Mesenchymal stem cell (in vitro differentiated cells and primary cell): ENCODE measurements around the gene SPAG17.
A peak's percentile ranks its signal among the peaks of the same experiment; 100 is the strongest.

Source experiments
- DNase-seq: peaks from one replicate; pipeline ENCODE4 v3.0.0-alpha.2; 2013
- H2AFZ ChIP-seq: one replicate; pipeline ENCODE4 v1.6.1; 2013; ENCODE audit warnings: low read depth, mild to moderate bottlenecking, control low read depth, inconsistent platforms, low read length, moderate library complexity
- H2AK5ac ChIP-seq: 2 replicates; pipeline ENCODE4 v1.6.1; 2013; ENCODE audit warnings: low read length, moderate library complexity, mild to moderate bottlenecking, inconsistent platforms; ENCODE audit not compliant: severe bottlenecking
- H2BK120ac ChIP-seq: one replicate; pipeline ENCODE4 v1.6.1; 2013; ENCODE audit warnings: low read depth, mild to moderate bottlenecking, inconsistent platforms, low read length, moderate library complexity
- H2BK12ac ChIP-seq, 2 experiments: one replicate each; pipeline ENCODE4 v1.6.1; 2013; ENCODE audit warnings: inconsistent platforms in 2 of 2, low read length in 2 of 2, mild to moderate bottlenecking in 2 of 2, moderate library complexity in 2 of 2, control low read depth in 1 of 2
- H2BK15ac ChIP-seq: one replicate; pipeline ENCODE4 v1.6.1; 2013; ENCODE audit warnings: mild to moderate bottlenecking, low read depth, inconsistent platforms; ENCODE audit not compliant: poor library complexity, severe bottlenecking
- H2BK5ac ChIP-seq: 2 replicates; pipeline ENCODE4 v1.6.1; 2013; ENCODE audit warnings: low read depth, mild to moderate bottlenecking, low read length, control low read depth, inconsistent platforms; ENCODE audit not compliant: poor library complexity, severe bottlenecking
- H3K14ac ChIP-seq, 2 experiments: one replicate each; pipeline ENCODE4 v1.6.1; 2013; ENCODE audit warnings: inconsistent platforms in 2 of 2, low read length in 2 of 2, control low read depth in 1 of 2, mild to moderate bottlenecking in 1 of 2, moderate library complexity in 1 of 2
- H3K18ac ChIP-seq, 2 experiments: one replicate each; pipeline ENCODE4 v1.6.1; 2013; ENCODE audit warnings: inconsistent platforms in 2 of 2, low read length in 2 of 2, control low read depth in 1 of 2, low read depth in 1 of 2, mild to moderate bottlenecking in 1 of 2
- H3K23ac ChIP-seq, 2 experiments: one replicate each; pipeline ENCODE4 v1.6.1; 2013; ENCODE audit warnings: inconsistent platforms in 2 of 2, low read length in 2 of 2, mild to moderate bottlenecking in 2 of 2, moderate library complexity in 2 of 2, control low read depth in 1 of 2
- H3K27ac ChIP-seq: 2 replicates; pipeline ENCODE4 v1.5.1; 2013; ENCODE audit warnings: mild to moderate bottlenecking, moderate library complexity, low read length, control low read depth, inconsistent platforms; ENCODE audit not compliant: poor library complexity, severe bottlenecking
- H3K27me3 ChIP-seq, 2 experiments: 2 replicates each; pipeline versions ENCODE4 v1.6.1 to v1.7.0; 2013; ENCODE audit warnings: low read length in 2 of 2, mild to moderate bottlenecking in 2 of 2, moderate library complexity in 2 of 2, control low read depth in 1 of 2, inconsistent platforms in 1 of 2; ENCODE audit not compliant: control insufficient read depth in 1 of 2, insufficient read depth in 1 of 2
- H3K36me3 ChIP-seq, 2 experiments: 2 replicates each; pipeline versions ENCODE4 v1.6.1 to v1.7.0; 2013; ENCODE audit warnings: low read length in 2 of 2, control low read depth in 1 of 2, inconsistent platforms in 1 of 2, low read depth in 1 of 2, mild to moderate bottlenecking in 1 of 2; ENCODE audit not compliant: insufficient read depth in 2 of 2, control insufficient read depth in 1 of 2
- H3K4ac ChIP-seq, 2 experiments: one replicate each; pipeline ENCODE4 v1.6.1; 2013; ENCODE audit warnings: inconsistent platforms in 2 of 2, low read length in 2 of 2, mild to moderate bottlenecking in 2 of 2, moderate library complexity in 2 of 2, control low read depth in 1 of 2, low read depth in 1 of 2
- H3K4me1 ChIP-seq: 2 replicates; pipeline ENCODE4 v1.6.1; 2013; ENCODE audit warnings: low read depth, low read length, control low read depth; ENCODE audit not compliant: control insufficient read depth, insufficient read depth
- H3K4me2 ChIP-seq: 2 replicates; pipeline ENCODE4 v1.6.1; 2013; ENCODE audit warnings: low read length, mild to moderate bottlenecking, inconsistent platforms; ENCODE audit not compliant: poor library complexity, severe bottlenecking
- H3K4me3 ChIP-seq, 2 experiments: 2 replicates each; pipeline versions ENCODE4 v1.5.1 to v1.7.0; 2013; ENCODE audit warnings: low read length in 2 of 2, mild to moderate bottlenecking in 2 of 2, control low read depth in 1 of 2, low read depth in 1 of 2; ENCODE audit not compliant: insufficient read depth in 1 of 2
- H3K79me1 ChIP-seq: replicated peaks from 2 replicates; pipeline ENCODE4 v1.6.1; 2013; ENCODE audit warnings: mild to moderate bottlenecking, control low read depth, low read length, inconsistent platforms; ENCODE audit not compliant: poor library complexity, severe bottlenecking
- H3K9ac ChIP-seq: 2 replicates; pipeline ENCODE4 v1.7.0; 2013; ENCODE audit warnings: mild to moderate bottlenecking, low read length, moderate library complexity
- H3K9me3 ChIP-seq: 2 replicates; pipeline ENCODE4 v1.7.0; 2013; ENCODE audit warnings: mild to moderate bottlenecking, low read length; ENCODE audit not compliant: control insufficient read depth
- H4K8ac ChIP-seq: one replicate; pipeline ENCODE4 v1.6.1; 2013; ENCODE audit warnings: inconsistent platforms, mild to moderate bottlenecking, low read length, moderate library complexity
- H4K91ac ChIP-seq: one replicate; pipeline ENCODE4 v1.6.1; 2013; ENCODE audit warnings: mild to moderate bottlenecking, low read length, inconsistent platforms
- WGBS: methylation state at CpG from one replicate; pipeline ENCODE4 v1.1.7; 2013; ENCODE audit warnings: mixed read lengths; 5-methylcytosine and 5-hydroxymethylcytosine counted together

SPAG17 gene

GRCh38 chr1:118143121-118143520 is 41.9 kb downstream of the SPAG17 start:
- Histone ChIP-seq H2AFZ (no peak overlapping the region), H2AK5ac (no peak overlapping the region), H3K4me1 (peaks cover 6% of the 10 kb centered on the region), H2BK12ac (no peak overlapping the region), H3K4me2 (no peak overlapping the region), H2BK5ac (no peak overlapping the region), H3K23ac (no peak overlapping the region), H2BK15ac (no peak overlapping the region), H3K4ac (no peak overlapping the region), H3K18ac (no peak overlapping the region), H2BK120ac (no peak overlapping the region), H3K27ac (no peak overlapping the region), H3K9ac (no peak overlapping the region), H3K36me3 (no peaks in the 10 kb centered on the region), H3K27me3 (no peaks in the 10 kb centered on the region), H4K91ac (no peak overlapping the region), H3K9me3 (no peaks in the 10 kb centered on the region), H3K4me3 (no peak overlapping the region), H3K79me1 (no peaks in the 10 kb centered on the region), H3K14ac (no peak overlapping the region), H4K8ac (no peak overlapping the region)
- WGBS: no CpG with 5 or more reads among the region's 1 CpG
- DNase-seq: no peak

GRCh38 chr1:118142546-118142945 is 42.5 kb downstream of the SPAG17 start:
- WGBS: 69% methylated on average over 2 of the region's 3 CpGs
- Histone ChIP-seq H3K23ac (no peak overlapping the region), H2BK15ac (no peak overlapping the region), H2BK12ac (no peak overlapping the region), H3K4ac (no peak overlapping the region), H2BK120ac (no peak overlapping the region), H3K9me3 (no peaks in the 10 kb centered on the region), H3K14ac (no peak overlapping the region), H3K36me3 (no peaks in the 10 kb centered on the region), H3K27ac (no peak overlapping the region), H3K4me3 (no peak overlapping the region), H3K27me3 (no peaks in the 10 kb centered on the region), H2AK5ac (no peak overlapping the region), H4K91ac (no peak overlapping the region), H3K4me1 (peaks cover 6% of the 10 kb centered on the region), H3K79me1 (no peaks in the 10 kb centered on the region), H3K18ac (no peak overlapping the region), H2BK5ac (no peak overlapping the region), H4K8ac (no peak overlapping the region), H2AFZ (no peak overlapping the region), H3K9ac (no peak overlapping the region), H3K4me2 (no peak overlapping the region)
- DNase-seq: no peak

GRCh38 chr1:118137900-118138299 is 47.1 kb downstream of the SPAG17 start:
- no peaks in the 10 kb centered on the region for H3K27me3 ChIP-seq
- H3K9me3 ChIP-seq: no peaks in the 10 kb centered on the region
- H2BK120ac ChIP-seq: no peak overlapping the region
- no peak overlapping the region for H3K4me3 ChIP-seq
- no peaks in the 10 kb centered on the region for H3K36me3 ChIP-seq
- H3K4me2 ChIP-seq: no peak overlapping the region
- DNase-seq: no peak
- no peak overlapping the region for H3K9ac ChIP-seq
- no peak overlapping the region for H3K23ac ChIP-seq
- peaks cover 3% of the 10 kb centered on the region for H3K4me1 ChIP-seq
- no peak overlapping the region for H2BK12ac ChIP-seq
- H2AK5ac ChIP-seq: no peak overlapping the region
- no peak overlapping the region for H3K27ac ChIP-seq
- no peak overlapping the region for H3K14ac ChIP-seq
- H4K91ac ChIP-seq: no peak overlapping the region
- no peak overlapping the region for H3K4ac ChIP-seq
- H2BK15ac ChIP-seq: no peak overlapping the region
- no peak overlapping the region for H2AFZ ChIP-seq
- H4K8ac ChIP-seq: no peak overlapping the region
- no peaks in the 10 kb centered on the region for H3K79me1 ChIP-seq
- no peak overlapping the region for H3K18ac ChIP-seq
- WGBS: no CpG with 5 or more reads among the region's 3 CpGs
- H2BK5ac ChIP-seq: no peak overlapping the region

GRCh38 chr1:118136187-118136941 is 48.7 kb downstream of the SPAG17 start:
- WGBS: 55% methylated on average over 4 of the region's 8 CpGs
- H2AK5ac ChIP-seq: no peak overlapping the region
- H2AFZ ChIP-seq: no peak overlapping the region
- H3K27ac ChIP-seq: no peak overlapping the region
- H4K91ac ChIP-seq: no peak overlapping the region
- H3K14ac ChIP-seq: no peak overlapping the region
- H3K27me3 ChIP-seq: no peaks in the 10 kb centered on the region
- H3K9ac ChIP-seq: peak overlapping the region; percentile 46
- DNase-seq: peak; percentile 10
- no peak overlapping the region for H2BK12ac ChIP-seq
- no peak overlapping the region for H3K18ac ChIP-seq
- no peak overlapping the region for H3K23ac ChIP-seq
- H3K4ac ChIP-seq: no peak overlapping the region
- H3K4me1 ChIP-seq: peaks cover 3% of the 10 kb centered on the region
- no peak overlapping the region for H2BK120ac ChIP-seq
- H3K9me3 ChIP-seq: no peaks in the 10 kb centered on the region
- no peak overlapping the region for H2BK5ac ChIP-seq
- no peak overlapping the region for H4K8ac ChIP-seq
- no peaks in the 10 kb centered on the region for H3K36me3 ChIP-seq
- no peaks in the 10 kb centered on the region for H3K79me1 ChIP-seq
- H2BK15ac ChIP-seq: no peak overlapping the region
- peak overlapping the region in 1 of 2 experiments; percentile 63 for H3K4me3 ChIP-seq
- H3K4me2 ChIP-seq: no peak overlapping the region
